Measurements from ENCODE around the gene GPS1.

GRCh38 chr17:82091264-82092066 lies 39.8 kb downstream of the GPS1 start:
- no peak for TF ChIP-seq EZH2 (IDR thresholded peaks at IDR 0.05; ENCODE audit: borderline replicate concordance, low read depth, low read length, severe bottlenecking)
- TF ChIP-seq, protein P1, sequence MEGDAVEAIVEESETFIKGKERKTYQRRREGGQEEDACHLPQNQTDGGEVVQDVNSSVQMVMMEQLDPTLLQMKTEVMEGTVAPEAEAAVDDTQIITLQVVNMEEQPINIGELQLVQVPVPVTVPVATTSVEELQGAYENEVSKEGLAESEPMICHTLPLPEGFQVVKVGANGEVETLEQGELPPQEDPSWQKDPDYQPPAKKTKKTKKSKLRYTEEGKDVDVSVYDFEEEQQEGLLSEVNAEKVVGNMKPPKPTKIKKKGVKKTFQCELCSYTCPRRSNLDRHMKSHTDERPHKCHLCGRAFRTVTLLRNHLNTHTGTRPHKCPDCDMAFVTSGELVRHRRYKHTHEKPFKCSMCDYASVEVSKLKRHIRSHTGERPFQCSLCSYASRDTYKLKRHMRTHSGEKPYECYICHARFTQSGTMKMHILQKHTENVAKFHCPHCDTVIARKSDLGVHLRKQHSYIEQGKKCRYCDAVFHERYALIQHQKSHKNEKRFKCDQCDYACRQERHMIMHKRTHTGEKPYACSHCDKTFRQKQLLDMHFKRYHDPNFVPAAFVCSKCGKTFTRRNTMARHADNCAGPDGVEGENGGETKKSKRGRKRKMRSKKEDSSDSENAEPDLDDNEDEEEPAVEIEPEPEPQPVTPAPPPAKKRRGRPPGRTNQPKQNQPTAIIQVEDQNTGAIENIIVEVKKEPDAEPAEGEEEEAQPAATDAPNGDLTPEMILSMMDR (IDR thresholded peaks at IDR 0.05; ENCODE audit: borderline replicate concordance, extremely low read depth, low read length, poor library complexity, severe bottlenecking): no peak
